Suppressor macrophage treated with lipopolysaccharide for 1 hour (primary cell): ENCODE data around the gene ABCA2.

Experiments used
- DNase-seq, 3 donors: peaks; one replicate each; pipeline ENCODE4 v3.0.0-alpha.2; 2020 to 2022

Gene ABCA2

GRCh38 chr9:136963341-136963740, 64.7 kb downstream of the ABCA2 start:
- no peak for DNase-seq

DNA sequence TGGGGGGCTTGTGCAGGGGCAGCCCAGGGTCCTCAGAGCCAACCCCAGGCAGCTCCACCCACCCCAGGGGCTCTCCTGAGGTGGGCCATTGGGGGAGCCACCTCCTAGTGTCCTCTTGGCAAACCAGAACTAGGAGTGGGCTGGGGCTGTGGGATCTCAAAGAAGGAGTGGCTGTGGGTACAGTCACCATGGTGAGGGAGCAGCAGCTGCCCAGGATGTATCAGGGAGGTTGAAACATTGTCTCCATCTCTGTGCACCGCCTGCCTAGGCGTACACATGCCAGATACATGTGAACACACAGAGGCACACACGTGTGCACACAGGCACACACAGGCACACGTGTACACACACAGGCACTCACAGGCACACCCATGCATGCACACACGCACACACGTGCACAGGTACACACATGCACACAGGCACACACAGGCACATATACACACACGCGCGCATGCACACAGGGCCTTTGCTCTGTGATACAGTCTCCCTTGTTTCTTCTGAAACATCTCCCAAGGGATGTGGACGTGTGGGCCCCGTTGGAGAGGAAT, 65.3 kb downstream of the ABCA2 start:
- DNase-seq = no peak

DNA sequence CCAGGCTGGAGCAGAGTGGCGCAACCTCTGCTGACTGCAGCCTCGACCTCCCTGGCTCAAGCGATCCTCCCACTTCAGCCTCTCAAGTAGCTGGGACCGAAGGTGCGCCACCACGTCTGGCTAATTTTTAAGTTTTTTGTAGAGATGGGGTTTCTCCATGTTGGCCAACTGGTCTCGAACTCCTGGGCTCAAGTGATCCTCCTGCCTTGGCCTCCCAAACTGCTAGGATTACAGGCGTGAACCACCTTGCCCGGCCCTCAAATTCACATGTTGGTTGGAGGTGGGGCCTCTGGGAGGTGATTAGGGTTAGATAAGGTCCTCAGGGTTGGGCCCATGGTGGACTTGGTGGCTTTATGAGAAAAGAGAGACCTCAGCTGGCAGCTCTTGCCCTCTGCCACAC, 65.9 kb downstream of the ABCA2 start:
- DNase-seq = no peak

- DNase-seq = no peak
Observed at GRCh38 chr9:136961279-136962065, 66.6 kb downstream of the ABCA2 start.

DNA sequence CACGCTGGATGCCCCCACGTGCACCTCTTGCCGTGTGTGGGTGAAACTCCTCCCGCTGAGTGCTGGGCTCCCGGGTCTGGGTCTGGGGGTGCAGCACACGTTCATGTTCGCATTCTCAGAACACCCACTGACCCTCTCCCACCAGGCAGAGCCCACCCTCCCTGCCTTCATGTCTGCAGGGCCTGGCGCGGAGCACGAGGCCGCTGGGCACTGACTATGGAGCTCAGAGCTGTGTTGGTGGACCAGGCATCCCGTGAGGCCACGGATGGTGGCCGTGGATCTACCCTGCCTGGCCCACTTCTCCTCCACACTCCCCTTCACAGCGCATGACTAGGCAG, 67.1 kb downstream of the ABCA2 start:
- no peak for DNase-seq

GRCh38 chr9:136960212-136960937, 67.7 kb downstream of the ABCA2 start:
- no peak for DNase-seq

GRCh38 chr9:136958898-136959850, 68.9 kb downstream of the ABCA2 start:
- DNase-seq = no peak

DNA sequence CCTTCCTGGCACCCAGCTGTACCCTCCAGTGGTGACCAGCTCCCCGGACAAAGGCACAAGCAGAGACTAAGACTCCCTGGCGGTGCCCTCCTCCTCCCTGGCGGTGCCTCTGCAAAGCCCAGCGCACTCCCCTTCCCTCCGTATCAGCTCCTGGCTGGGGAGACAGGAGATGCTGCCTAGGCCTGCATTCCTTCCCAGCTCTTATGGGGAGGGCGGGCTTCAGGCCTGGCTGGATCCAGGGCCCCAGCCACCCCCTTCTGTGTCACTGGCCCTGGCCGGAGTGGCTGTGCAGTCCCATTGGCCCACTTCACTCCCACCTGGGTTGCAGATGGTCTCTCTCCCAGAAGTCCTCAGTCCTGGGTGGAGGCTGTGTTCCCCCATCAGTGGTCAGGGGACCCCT, 69.6 kb downstream of the ABCA2 start:
- DNase-seq = no peak

DNA sequence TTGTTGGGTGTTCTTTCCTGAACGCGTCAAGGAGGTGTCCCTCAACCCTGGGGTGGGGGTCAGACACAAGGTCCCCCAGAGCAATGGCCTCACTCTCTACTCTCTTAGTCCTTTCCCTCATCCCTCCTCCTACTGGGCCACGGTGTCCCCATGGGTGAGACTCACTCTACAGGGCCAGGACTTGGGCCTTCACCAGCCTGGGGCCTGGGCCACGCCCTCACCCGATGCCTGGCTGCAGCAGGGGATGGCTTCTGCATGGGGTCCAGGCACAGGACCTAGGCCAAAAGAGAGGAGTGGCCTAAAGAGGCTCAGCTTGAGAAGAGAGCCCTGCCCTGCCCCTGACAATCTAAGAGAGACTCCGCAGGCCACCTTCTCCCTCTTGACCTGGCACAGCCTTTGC, 70.1 kb downstream of the ABCA2 start:
- DNase-seq = no peak

- DNase-seq = no peak
Observed at GRCh38 chr9:136957461-136957860, 70.6 kb downstream of the ABCA2 start.
